GM10248 (cell line): Measurements from ENCODE around the gene TSEN54.

Source experiments
- CTCF ChIA-PET: fragments of 300-600 bp; sonication (Branson Sonifier 250); formaldehyde crosslinking; extraction: SDS; loops from one replicate; lab custom pipeline; 2021; ENCODE audit warnings: antibody characterized with exemption; lab: Yijun Ruan, JAX
- POLR2A ChIA-PET: fragments of 350-650 bp; sonication (Branson Sonifier 250); formaldehyde crosslinking; extraction: SDS; loops from one replicate; lab custom pipeline; 2020; ENCODE audit warnings: antibody characterized with exemption; lab: Yijun Ruan, JAX
- DNase-seq: peaks from one replicate; pipeline ENCODE4 v3.0.0; 2012; ENCODE audit errors: extremely low spot score
- TF ChIP-seq, protein P1 (sequence below): IDR thresholded peaks from 2 replicates; pipeline ENCODE4 v1.5.1; 2012; ENCODE audit warnings: mild to moderate bottlenecking, low read depth; ENCODE audit errors: extremely low read depth, missing control alignments, control extremely low read depth

The TSEN54 gene

GRCh38 chr17:75502721-75503329 is 13.5 kb upstream of the TSEN54 start:
- TF ChIP-seq, protein P1, sequence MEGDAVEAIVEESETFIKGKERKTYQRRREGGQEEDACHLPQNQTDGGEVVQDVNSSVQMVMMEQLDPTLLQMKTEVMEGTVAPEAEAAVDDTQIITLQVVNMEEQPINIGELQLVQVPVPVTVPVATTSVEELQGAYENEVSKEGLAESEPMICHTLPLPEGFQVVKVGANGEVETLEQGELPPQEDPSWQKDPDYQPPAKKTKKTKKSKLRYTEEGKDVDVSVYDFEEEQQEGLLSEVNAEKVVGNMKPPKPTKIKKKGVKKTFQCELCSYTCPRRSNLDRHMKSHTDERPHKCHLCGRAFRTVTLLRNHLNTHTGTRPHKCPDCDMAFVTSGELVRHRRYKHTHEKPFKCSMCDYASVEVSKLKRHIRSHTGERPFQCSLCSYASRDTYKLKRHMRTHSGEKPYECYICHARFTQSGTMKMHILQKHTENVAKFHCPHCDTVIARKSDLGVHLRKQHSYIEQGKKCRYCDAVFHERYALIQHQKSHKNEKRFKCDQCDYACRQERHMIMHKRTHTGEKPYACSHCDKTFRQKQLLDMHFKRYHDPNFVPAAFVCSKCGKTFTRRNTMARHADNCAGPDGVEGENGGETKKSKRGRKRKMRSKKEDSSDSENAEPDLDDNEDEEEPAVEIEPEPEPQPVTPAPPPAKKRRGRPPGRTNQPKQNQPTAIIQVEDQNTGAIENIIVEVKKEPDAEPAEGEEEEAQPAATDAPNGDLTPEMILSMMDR: no peak
- ChIA-PET CTCF (interaction anchor here (0.8 to 2.2 kb wide), 15 partner anchors 9 to 248 kb away, joined by 3 to 8 read pairs (median 4); partner anchors contain the start of genes SMIM5, TMEM94 and TSEN54), POLR2A (interaction anchor here (0.6 kb wide), 1 partner anchor 14 kb away, joined by 3 read pairs; the partner anchor contains the start of gene TSEN54)
- DNase-seq: no peak

- ChIA-PET POLR2A (interaction anchor here (0.6 kb wide), 1 partner anchor 13 kb away, joined by 3 read pairs; the partner anchor contains the start of gene TSEN54), CTCF (interaction anchor here (0.7 to 2.2 kb wide), 20 partner anchors 8 to 247 kb away, joined by 3 to 9 read pairs (median 4); partner anchors contain the start of genes SMIM5, TMEM94 and TSEN54)
- TF ChIP-seq, protein P1: no peak
- no peak for DNase-seq
Measured at GRCh38 chr17:75503337-75503950, 12.9 kb upstream of the TSEN54 start.

- POLR2A ChIA-PET: no interaction called here
- CTCF ChIA-PET: interaction anchor here (0.7 to 2.1 kb wide), 11 partner anchors 8 to 247 kb away, joined by 3 to 9 read pairs (median 3); partner anchors contain the start of genes TMEM94 and TSEN54
- no peak for DNase-seq
- TF ChIP-seq, protein P1: no peak
Measured at GRCh38 chr17:75503976-75504346, 12.4 kb upstream of the TSEN54 start.

DNA sequence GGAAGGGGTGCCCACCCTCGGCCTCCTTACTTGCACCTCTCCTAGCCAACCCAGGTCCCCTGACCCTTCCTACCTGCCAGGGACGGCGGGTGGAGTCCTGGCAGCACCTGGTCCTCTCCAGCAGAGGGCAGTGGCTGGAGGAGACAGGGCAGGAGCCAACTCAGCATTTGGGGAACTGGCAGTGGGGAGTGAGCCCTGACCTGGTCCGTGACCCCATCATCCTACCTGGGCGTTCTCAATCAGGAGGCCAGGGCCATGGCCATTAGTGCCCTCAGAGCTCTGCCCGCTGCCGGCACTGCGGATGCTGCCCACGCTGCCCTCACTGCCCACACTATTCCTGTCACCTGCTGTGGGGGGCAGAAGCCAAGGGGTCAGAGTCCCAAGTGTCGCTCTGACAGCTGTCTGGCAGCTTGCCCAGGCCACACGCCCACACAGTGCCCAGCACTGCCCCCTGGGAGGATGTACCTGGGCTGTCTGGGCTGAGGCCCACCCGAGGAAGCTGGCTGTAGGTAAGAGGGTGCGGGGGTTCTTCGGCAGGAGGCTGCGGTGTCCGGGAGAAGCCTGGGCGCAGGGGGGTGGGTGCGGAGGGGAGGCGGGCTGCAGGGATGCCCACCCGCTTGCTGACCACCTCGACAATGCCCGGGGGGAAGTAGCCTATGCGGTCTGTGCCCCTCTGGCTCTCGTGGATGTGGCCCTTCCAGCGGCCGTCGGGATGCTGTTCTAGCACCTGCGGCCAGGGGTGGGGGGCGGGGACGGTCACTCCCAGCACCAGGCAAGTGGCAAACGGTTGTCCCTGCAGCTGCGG is 11.8 kb upstream of the TSEN54 start:
- POLR2A ChIA-PET: no interaction called here

DNA sequence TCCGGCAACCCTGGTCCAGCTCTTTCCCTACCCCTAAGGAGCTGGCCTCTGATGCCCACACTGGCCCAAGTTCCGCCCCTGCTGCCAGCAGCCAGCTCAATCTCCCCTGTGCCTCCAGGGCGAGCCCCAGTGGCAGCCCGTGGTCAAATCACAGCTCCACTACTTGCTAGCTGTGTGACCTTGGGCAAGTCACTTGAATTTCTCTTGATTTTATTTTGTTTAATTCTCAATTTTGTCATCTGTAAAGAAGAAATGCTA is 11.2 kb upstream of the TSEN54 start:
- no peak for DNase-seq
- ChIA-PET CTCF (interaction anchor here (0.9 to 2.1 kb wide), 9 partner anchors 9 to 128 kb away, joined by 3 to 9 read pairs (median 3); partner anchors contain the start of genes SMIM5 and TSEN54), POLR2A (no interaction called here)
- TF ChIP-seq, protein P1: no peak

More for the DNA sequence above, 11.8 kb upstream of the TSEN54 start:
- CTCF ChIA-PET: interaction anchor here (0.7 to 2.1 kb wide), 13 partner anchors 9 to 246 kb away, joined by 3 to 9 read pairs (median 3); partner anchors contain the start of genes SMIM5, TMEM94 and TSEN54
- peak; percentile 84 for DNase-seq
- TF ChIP-seq, protein P1: peak; percentile 83

GRCh38 chr17:75505640-75506039 is 10.7 kb upstream of the TSEN54 start:
- ChIA-PET CTCF (interaction anchor here (1.0 to 2.1 kb wide), 8 partner anchors 8 to 127 kb away, joined by 3 to 9 read pairs (median 4); partner anchors contain the start of genes SMIM5 and TSEN54), POLR2A (no interaction called here)
- no peak for DNase-seq
- TF ChIP-seq, protein P1: no peak
